ENCODE measurements around the gene ABTB2.

- no peak for TF ChIP-seq POLR2AphosphoS5 (IDR thresholded peaks at IDR 0.05; ENCODE audit: low read depth, low read length)
- TF ChIP-seq MXI1 (IDR thresholded peaks at IDR 0.05; ENCODE audit: low read depth, low read length) = no peak
- no peak for TF ChIP-seq CTCF (IDR thresholded peaks at IDR 0.05)
- TF ChIP-seq TCF12 (IDR thresholded peaks at IDR 0.05) = no peak
These were observed 156.7 kb downstream of the ABTB2 start for GRCh38 chr11:34201129-34201528.

All from SK-N-SH (cell line).